Keratinocyte (primary cell): ENCODE measurements around the gene BRF1.

Source experiments
- CTCF ChIP-seq, 3 experiments: IDR thresholded peaks in 1 of 3; conservative IDR thresholded peaks in 1 of 3; optimal IDR thresholded peaks in 1 of 3; 2 replicates in 2 of 3; 3 replicates in 1 of 3; pipeline versions ENCODE3 to v1.5.1; 2011; ENCODE audit warnings: low read length in 3 of 3, mild to moderate bottlenecking in 3 of 3, moderate library complexity in 2 of 3, control low read depth in 1 of 3, inconsistent platforms in 1 of 3; ENCODE audit not compliant: insufficient read depth in 2 of 3; ENCODE audit errors: extremely low read depth in 1 of 3
- EZH2 ChIP-seq: IDR thresholded peaks from one replicate; pipeline ENCODE4 v1.6.1; 2012; ENCODE audit warnings: inconsistent platforms, mild to moderate bottlenecking, low read length, moderate library complexity

- TF ChIP-seq CTCF (optimal IDR thresholded peaks at IDR 0.05 in 1 of 3, IDR thresholded peaks at IDR 0.05 in 1 of 3, conservative IDR thresholded peaks at IDR 0.05 in 1 of 3; ENCODE audit: extremely low read depth in 1 of 3, insufficient read depth in 2 of 3, low read length in 3 of 3) (peak in 1 of 3 experiments; percentile 41), EZH2 (no peak)
Observed at GRCh38 chr14:105178069-105178867, 122.5 kb downstream of the BRF1 start.
